NCI-H187 treated with DMSO at 0.1 percent for 48 hours (cell line): ENCODE data around the gene ATXN1.
A peak's percentile ranks its signal among the peaks of the same experiment; 100 is the strongest.

Source experiments
- DNase-seq: peaks from one replicate; lab custom pipeline; 2025; lab: John Stamatoyannopoulos, UW

Gene ATXN1

GRCh38 chr6:16359563-16359962, 401.7 kb downstream of the ATXN1 start:
- DNase-seq, result no peak

GRCh38 chr6:16358531-16359138, 402.6 kb downstream of the ATXN1 start:
- DNase-seq, result no peak

- DNase-seq, result no peak
Observed at GRCh38 chr6:16355699-16356446, 405.4 kb downstream of the ATXN1 start.

- DNase-seq, result no peak
Observed at GRCh38 chr6:16355238-16355637, 406.0 kb downstream of the ATXN1 start.

- no peak for DNase-seq
Observed at GRCh38 chr6:16354692-16355091, 406.6 kb downstream of the ATXN1 start.

- DNase-seq, result no peak
Observed at GRCh38 chr6:16352821-16353438, 408.3 kb downstream of the ATXN1 start.

- no peak for DNase-seq
Observed at GRCh38 chr6:16352258-16352635, 409.0 kb downstream of the ATXN1 start.

GRCh38 chr6:16349544-16349943, 411.7 kb downstream of the ATXN1 start:
- no peak for DNase-seq

GRCh38 chr6:16346831-16347230, 414.4 kb downstream of the ATXN1 start:
- no peak for DNase-seq

GRCh38 chr6:16345449-16346330, 415.6 kb downstream of the ATXN1 start:
- no peak for DNase-seq

GRCh38 chr6:16344756-16345155, 416.5 kb downstream of the ATXN1 start:
- DNase-seq, result no peak

- DNase-seq, result no peak
Observed at GRCh38 chr6:16343593-16343992, 417.7 kb downstream of the ATXN1 start.

- no peak for DNase-seq
Observed at GRCh38 chr6:16339265-16339587, 422.0 kb downstream of the ATXN1 start.

- DNase-seq, result no peak
Observed at GRCh38 chr6:16338577-16339264, 422.5 kb downstream of the ATXN1 start.

- no peak for DNase-seq
Observed at GRCh38 chr6:16337295-16337975, 423.8 kb downstream of the ATXN1 start.

- no peak for DNase-seq
Observed at GRCh38 chr6:16336911-16337294, 424.4 kb downstream of the ATXN1 start.

GRCh38 chr6:16336056-16336818, 425.0 kb downstream of the ATXN1 start:
- DNase-seq, result no peak

- DNase-seq, result no peak
Observed at GRCh38 chr6:16335176-16335575, 426.1 kb downstream of the ATXN1 start.

GRCh38 chr6:16334671-16335070, 426.6 kb downstream of the ATXN1 start:
- DNase-seq, result no peak

GRCh38 chr6:16333580-16333979, 427.7 kb downstream of the ATXN1 start:
- no peak for DNase-seq

- DNase-seq, result peak; percentile 40
Observed at GRCh38 chr6:16332175-16332542, 429.1 kb downstream of the ATXN1 start.
